ENCODE results near the gene RPS21. TPM values are rescaled to one million over a fixed set of nuclear protein-coding genes. Genes with fewer than 3 reads are reported as not detected.
A peak's percentile ranks its signal among the peaks of the same experiment; 100 is the strongest.

The RPS21 gene
- total RNA-seq, 1 donor from 2014 or later, result 1,418 TPM

- H3K36me3 ChIP-seq (ENCODE audit: control insufficient read depth in 3 of 3, insufficient read depth in 3 of 3, low read length in 3 of 3), result no peaks in the 10 kb centered on the region
- H3K27ac ChIP-seq (ENCODE audit: low read depth, low read length), result no peak overlapping the region
- H3K9me3 ChIP-seq (ENCODE audit: control insufficient read depth in 3 of 3, low read length in 3 of 3), result no peaks in the 10 kb centered on the region
- H3K27me3 ChIP-seq (ENCODE audit: control insufficient read depth in 3 of 3, insufficient read depth in 3 of 3, low read length in 3 of 3), result no peaks in the 10 kb centered on the region
- H3K4me1 ChIP-seq (ENCODE audit: control insufficient read depth in 3 of 3, insufficient read depth in 3 of 3, low read length in 3 of 3), result peaks cover 22 to 42% (median 28%) of the 10 kb centered on the region in 3 donors
- no peak overlapping the region for H3K4me3 ChIP-seq (ENCODE audit: low read length in 3 of 3)
- peak overlapping the region in 1 of 3 donors; percentile 4 for H3K9ac ChIP-seq (ENCODE audit: low read depth in 1 of 3, low read length in 3 of 3)
Observed at GRCh38 chr20:62408640-62409039, 21.7 kb downstream of the RPS21 start.

- H3K4me1 ChIP-seq (ENCODE audit: control insufficient read depth in 3 of 3, insufficient read depth in 3 of 3, low read length in 3 of 3), result peaks cover 22 to 42% (median 28%) of the 10 kb centered on the region in 3 donors
Observed at GRCh38 chr20:62409086-62409853, 22.4 kb downstream of the RPS21 start.

GRCh38 chr20:62409931-62410745 is 23.2 kb downstream of the RPS21 start:
- no peaks in the 10 kb centered on the region for H3K9me3 ChIP-seq (ENCODE audit: control insufficient read depth in 3 of 3, low read length in 3 of 3)
- H3K4me1 ChIP-seq (ENCODE audit: control insufficient read depth in 3 of 3, insufficient read depth in 3 of 3, low read length in 3 of 3), result peaks cover 22 to 38% (median 28%) of the 10 kb centered on the region in 3 donors
- H3K27ac ChIP-seq (ENCODE audit: low read depth, low read length), result no peak overlapping the region
- no peaks in the 10 kb centered on the region for H3K36me3 ChIP-seq (ENCODE audit: control insufficient read depth in 3 of 3, insufficient read depth in 3 of 3, low read length in 3 of 3)
- H3K9ac ChIP-seq (ENCODE audit: low read depth in 1 of 3, low read length in 3 of 3), result peak overlapping the region in 1 of 3 donors; percentile 62
- peak overlapping the region in 1 of 3 donors; percentile 14 for H3K4me3 ChIP-seq (ENCODE audit: low read length in 3 of 3)
- no peaks in the 10 kb centered on the region for H3K27me3 ChIP-seq (ENCODE audit: control insufficient read depth in 3 of 3, insufficient read depth in 3 of 3, low read length in 3 of 3)

More at GRCh38 chr20:62409086-62409853, 22.4 kb downstream of the RPS21 start:
- Histone ChIP-seq H3K27me3 (ENCODE audit: control insufficient read depth in 3 of 3, insufficient read depth in 3 of 3, low read length in 3 of 3) (no peaks in the 10 kb centered on the region), H3K36me3 (ENCODE audit: control insufficient read depth in 3 of 3, insufficient read depth in 3 of 3, low read length in 3 of 3) (no peaks in the 10 kb centered on the region), H3K9ac (ENCODE audit: low read depth in 1 of 3, low read length in 3 of 3) (no peak overlapping the region), H3K27ac (ENCODE audit: low read depth, low read length) (no peak overlapping the region), H3K9me3 (ENCODE audit: control insufficient read depth in 3 of 3, low read length in 3 of 3) (no peaks in the 10 kb centered on the region), H3K4me3 (ENCODE audit: low read length in 3 of 3) (no peak overlapping the region)

- H3K36me3 ChIP-seq (ENCODE audit: control insufficient read depth in 3 of 3, insufficient read depth in 3 of 3, low read length in 3 of 3), result no peaks in the 10 kb centered on the region
- H3K9me3 ChIP-seq (ENCODE audit: control insufficient read depth in 3 of 3, low read length in 3 of 3), result no peaks in the 10 kb centered on the region
- H3K27ac ChIP-seq (ENCODE audit: low read depth, low read length), result no peak overlapping the region
- no peak overlapping the region for H3K9ac ChIP-seq (ENCODE audit: low read depth in 1 of 3, low read length in 3 of 3)
- no peaks in the 10 kb centered on the region for H3K27me3 ChIP-seq (ENCODE audit: control insufficient read depth in 3 of 3, insufficient read depth in 3 of 3, low read length in 3 of 3)
- H3K4me1 ChIP-seq (ENCODE audit: control insufficient read depth in 3 of 3, insufficient read depth in 3 of 3, low read length in 3 of 3), result peaks cover 19 to 30% (median 22%) of the 10 kb centered on the region in 3 donors
- no peak overlapping the region for H3K4me3 ChIP-seq (ENCODE audit: low read length in 3 of 3)
Observed at GRCh38 chr20:62410746-62411478, 24.0 kb downstream of the RPS21 start.

GRCh38 chr20:62411479-62412193 is 24.7 kb downstream of the RPS21 start:
- Histone ChIP-seq H3K4me1 (ENCODE audit: control insufficient read depth in 3 of 3, insufficient read depth in 3 of 3, low read length in 3 of 3) (peaks cover 12 to 23% (median 15%) of the 10 kb centered on the region in 3 donors), H3K36me3 (ENCODE audit: control insufficient read depth in 3 of 3, insufficient read depth in 3 of 3, low read length in 3 of 3) (no peaks in the 10 kb centered on the region), H3K4me3 (ENCODE audit: low read length in 3 of 3) (no peak overlapping the region), H3K9ac (ENCODE audit: low read depth in 1 of 3, low read length in 3 of 3) (no peak overlapping the region), H3K9me3 (ENCODE audit: control insufficient read depth in 3 of 3, low read length in 3 of 3) (no peaks in the 10 kb centered on the region), H3K27me3 (ENCODE audit: control insufficient read depth in 3 of 3, insufficient read depth in 3 of 3, low read length in 3 of 3) (peaks cover 0 to 5% (median 4%) of the 10 kb centered on the region in 3 donors), H3K27ac (ENCODE audit: low read depth, low read length) (no peak overlapping the region)

GRCh38 chr20:62412194-62413024 is 25.5 kb downstream of the RPS21 start:
- Histone ChIP-seq H3K27me3 (ENCODE audit: control insufficient read depth in 3 of 3, insufficient read depth in 3 of 3, low read length in 3 of 3) (peaks cover 0 to 13% (median 12%) of the 10 kb centered on the region in 3 donors), H3K4me3 (ENCODE audit: low read length in 3 of 3) (no peak overlapping the region), H3K9me3 (ENCODE audit: control insufficient read depth in 3 of 3, low read length in 3 of 3) (no peaks in the 10 kb centered on the region), H3K9ac (ENCODE audit: low read depth in 1 of 3, low read length in 3 of 3) (no peak overlapping the region), H3K4me1 (ENCODE audit: control insufficient read depth in 3 of 3, insufficient read depth in 3 of 3, low read length in 3 of 3) (peaks cover 10 to 20% (median 13%) of the 10 kb centered on the region in 3 donors), H3K27ac (ENCODE audit: low read depth, low read length) (no peak overlapping the region), H3K36me3 (ENCODE audit: control insufficient read depth in 3 of 3, insufficient read depth in 3 of 3, low read length in 3 of 3) (no peaks in the 10 kb centered on the region)

- Histone ChIP-seq H3K27me3 (ENCODE audit: control insufficient read depth in 3 of 3, insufficient read depth in 3 of 3, low read length in 3 of 3) (peaks cover 2 to 18% (median 13%) of the 10 kb centered on the region in 3 donors), H3K9ac (ENCODE audit: low read depth in 1 of 3, low read length in 3 of 3) (no peak overlapping the region), H3K36me3 (ENCODE audit: control insufficient read depth in 3 of 3, insufficient read depth in 3 of 3, low read length in 3 of 3) (no peaks in the 10 kb centered on the region), H3K4me1 (ENCODE audit: control insufficient read depth in 3 of 3, insufficient read depth in 3 of 3, low read length in 3 of 3) (peaks cover 5 to 13% (median 8%) of the 10 kb centered on the region in 3 donors), H3K27ac (ENCODE audit: low read depth, low read length) (no peak overlapping the region), H3K9me3 (ENCODE audit: control insufficient read depth in 3 of 3, low read length in 3 of 3) (no peaks in the 10 kb centered on the region), H3K4me3 (ENCODE audit: low read length in 3 of 3) (no peak overlapping the region)
Observed at GRCh38 chr20:62413025-62413570, 26.2 kb downstream of the RPS21 start.

- peaks cover 5 to 13% (median 8%) of the 10 kb centered on the region in 3 donors for H3K4me1 ChIP-seq (ENCODE audit: control insufficient read depth in 3 of 3, insufficient read depth in 3 of 3, low read length in 3 of 3)
- H3K4me3 ChIP-seq (ENCODE audit: low read length in 3 of 3), result no peak overlapping the region
- no peaks in the 10 kb centered on the region for H3K9me3 ChIP-seq (ENCODE audit: control insufficient read depth in 3 of 3, low read length in 3 of 3)
- H3K9ac ChIP-seq (ENCODE audit: low read depth in 1 of 3, low read length in 3 of 3), result no peak overlapping the region
- H3K36me3 ChIP-seq (ENCODE audit: control insufficient read depth in 3 of 3, insufficient read depth in 3 of 3, low read length in 3 of 3), result no peaks in the 10 kb centered on the region
- peaks cover 2 to 21% (median 18%) of the 10 kb centered on the region in 3 donors for H3K27me3 ChIP-seq (ENCODE audit: control insufficient read depth in 3 of 3, insufficient read depth in 3 of 3, low read length in 3 of 3)
- H3K27ac ChIP-seq (ENCODE audit: low read depth, low read length), result no peak overlapping the region
Observed at GRCh38 chr20:62413896-62414481, 27.1 kb downstream of the RPS21 start.

All from skeletal muscle tissue (tissue), 4 donors.